Esophagus muscularis mucosa (tissue), 3 donors: Measurements from ENCODE around the gene ACOT12.

Experiments
- POLR2A ChIP-seq: fragments of 450-650 bp; IDR thresholded peaks from one replicate; pipeline ENCODE4 v1.6.1; 2017; ENCODE audit warnings: antibody characterized with exemption, moderate library complexity, mild to moderate bottlenecking, low read depth
- TF ChIP-seq, protein P1 (sequence below), 3 experiments: fragments of 200-600 bp in 2 of 3; fragments of 450-650 bp in 1 of 3; sonication (generic) in 2 of 3; IDR thresholded peaks; one replicate each; pipeline ENCODE4 v1.5.1; 2017 to 2019; ENCODE audit warnings: antibody characterized with exemption in 3 of 3, mild to moderate bottlenecking in 2 of 3, moderate library complexity in 1 of 3

DNA sequence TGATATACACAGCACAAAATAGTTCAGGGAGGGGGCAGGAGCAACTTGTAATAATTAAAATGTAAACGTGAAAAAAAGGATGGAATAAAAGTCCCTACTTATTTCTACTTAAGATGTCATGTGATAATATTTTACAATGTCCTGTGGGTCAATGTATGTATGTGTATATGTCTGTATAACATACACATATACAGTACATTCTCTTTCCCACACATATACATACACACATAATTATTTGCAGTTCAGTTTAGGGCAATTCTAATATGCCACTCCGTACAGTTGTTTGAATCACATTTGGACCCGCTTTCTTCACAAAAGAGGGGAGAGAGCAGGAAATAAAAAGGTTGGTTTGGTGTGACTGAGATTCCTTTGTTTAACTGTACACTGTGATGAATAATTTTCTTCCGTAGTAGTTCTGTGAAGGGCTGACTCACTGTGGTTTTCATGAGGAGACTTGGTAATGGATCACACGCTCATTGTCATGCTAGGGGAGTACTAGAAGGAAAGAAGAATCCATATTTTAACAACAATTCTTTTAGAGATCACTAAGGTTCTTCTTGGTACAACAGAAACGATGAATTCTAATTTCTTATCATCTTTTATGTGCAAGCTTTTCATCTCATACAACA is 26.2 kb upstream of the ACOT12 start:
- TF ChIP-seq, protein P1, sequence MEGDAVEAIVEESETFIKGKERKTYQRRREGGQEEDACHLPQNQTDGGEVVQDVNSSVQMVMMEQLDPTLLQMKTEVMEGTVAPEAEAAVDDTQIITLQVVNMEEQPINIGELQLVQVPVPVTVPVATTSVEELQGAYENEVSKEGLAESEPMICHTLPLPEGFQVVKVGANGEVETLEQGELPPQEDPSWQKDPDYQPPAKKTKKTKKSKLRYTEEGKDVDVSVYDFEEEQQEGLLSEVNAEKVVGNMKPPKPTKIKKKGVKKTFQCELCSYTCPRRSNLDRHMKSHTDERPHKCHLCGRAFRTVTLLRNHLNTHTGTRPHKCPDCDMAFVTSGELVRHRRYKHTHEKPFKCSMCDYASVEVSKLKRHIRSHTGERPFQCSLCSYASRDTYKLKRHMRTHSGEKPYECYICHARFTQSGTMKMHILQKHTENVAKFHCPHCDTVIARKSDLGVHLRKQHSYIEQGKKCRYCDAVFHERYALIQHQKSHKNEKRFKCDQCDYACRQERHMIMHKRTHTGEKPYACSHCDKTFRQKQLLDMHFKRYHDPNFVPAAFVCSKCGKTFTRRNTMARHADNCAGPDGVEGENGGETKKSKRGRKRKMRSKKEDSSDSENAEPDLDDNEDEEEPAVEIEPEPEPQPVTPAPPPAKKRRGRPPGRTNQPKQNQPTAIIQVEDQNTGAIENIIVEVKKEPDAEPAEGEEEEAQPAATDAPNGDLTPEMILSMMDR (IDR thresholded peaks at IDR 0.05): no peak
- TF ChIP-seq POLR2A: no peak
